Skeletal muscle cell (primary cell): ENCODE results near the gene TTLL9.

ENCODE experiments used
- DNase-seq: peaks from one replicate; pipeline ENCODE4 v3.0.0-alpha.2; 2010; ENCODE audit warnings: low read depth
- H3K4me3 ChIP-seq: 2 replicates; pipeline ENCODE4 v1.5.1; 2011; ENCODE audit warnings: low read depth, mild to moderate bottlenecking, control low read depth, low read length, moderate library complexity

Gene TTLL9

GRCh38 chr20:31992086-31992485 is 121.7 kb downstream of the TTLL9 start:
- H3K4me3 ChIP-seq: no peak overlapping the region
- no peak for DNase-seq
